Right atrium auricular region (tissue), 2 donors: ENCODE results near the gene SYNM. TPM values are rescaled to one million over a fixed set of nuclear protein-coding genes. Genes with fewer than 3 reads are reported as not detected.

Source experiments
- DNase-seq: peaks from one replicate; pipeline ENCODE4 v3.0.0-alpha.2; 2019; ENCODE audit warnings: low spot score
- H3K27ac ChIP-seq, 2 donors: fragments of 200-600 bp; sonication (generic); 1 replicate in 1 of 2; 2 replicates in 1 of 2; pipeline ENCODE4 v1.5.1; 2016 to 2019
- H3K27me3 ChIP-seq, 2 donors: fragments of 200-600 bp; sonication (generic); one replicate each; pipeline versions ENCODE4 v1.5.1 to v1.6.0; 2017 to 2019
- H3K36me3 ChIP-seq: fragments of 200-600 bp; sonication (generic); one replicate; pipeline ENCODE4 v1.5.1; 2016
- H3K4me1 ChIP-seq, 2 donors: fragments of 200-600 bp; sonication (generic); one replicate each; pipeline versions ENCODE4 v1.5.1 to v1.6.0; 2017 to 2019
- H3K4me3 ChIP-seq, 2 donors: fragments of 200-600 bp; sonication (generic); 1 replicate in 1 of 2; 2 replicates in 1 of 2; pipeline ENCODE4 v1.5.1; 2017 to 2019; ENCODE audit warnings: mild to moderate bottlenecking in 1 of 2, moderate library complexity in 1 of 2
- H3K9me3 ChIP-seq, 2 donors: fragments of 200-600 bp; sonication (generic); one replicate each; pipeline ENCODE4 v1.5.1; 2019
- total RNA-seq, 2 donors: library from RNA; depleted of rRNA; stranded (reverse); fragments of >200 nt; gene quantifications; one replicate each; pipeline ENCODE4 v1.1.0, GENCODE V29; 2016
- TF ChIP-seq, protein P1 (sequence below), 2 donors: fragments of 200-600 bp; sonication (generic); IDR thresholded peaks; one replicate each; pipeline ENCODE4 v1.5.1; 2019; ENCODE audit warnings: antibody characterized with exemption in 2 of 2

Gene SYNM
- total RNA-seq, 2 donors from 2014 or later, result 211 to 258 TPM

DNA sequence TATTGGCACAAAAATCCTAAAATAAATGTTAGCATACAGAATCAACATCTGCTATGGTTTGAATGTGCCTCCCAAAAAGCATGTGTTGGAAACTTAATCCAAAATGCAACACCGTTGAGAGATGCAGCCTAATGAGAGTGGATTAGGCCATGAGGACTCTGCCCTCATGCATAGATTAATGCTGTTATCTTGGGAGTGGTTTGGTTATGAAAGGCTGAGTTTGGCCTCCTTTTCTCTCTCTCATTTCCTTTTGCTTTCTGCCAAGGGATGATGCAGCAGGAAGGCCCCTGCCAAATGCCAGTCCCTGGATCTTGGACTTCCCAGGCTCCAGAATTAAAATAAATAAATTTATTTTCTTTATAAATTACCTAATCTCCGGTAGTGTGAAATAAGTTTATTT, 49.4 kb downstream of the SYNM start:
- no peak for DNase-seq
- H3K27ac ChIP-seq, result no peak overlapping the region
- TF ChIP-seq, protein P1, sequence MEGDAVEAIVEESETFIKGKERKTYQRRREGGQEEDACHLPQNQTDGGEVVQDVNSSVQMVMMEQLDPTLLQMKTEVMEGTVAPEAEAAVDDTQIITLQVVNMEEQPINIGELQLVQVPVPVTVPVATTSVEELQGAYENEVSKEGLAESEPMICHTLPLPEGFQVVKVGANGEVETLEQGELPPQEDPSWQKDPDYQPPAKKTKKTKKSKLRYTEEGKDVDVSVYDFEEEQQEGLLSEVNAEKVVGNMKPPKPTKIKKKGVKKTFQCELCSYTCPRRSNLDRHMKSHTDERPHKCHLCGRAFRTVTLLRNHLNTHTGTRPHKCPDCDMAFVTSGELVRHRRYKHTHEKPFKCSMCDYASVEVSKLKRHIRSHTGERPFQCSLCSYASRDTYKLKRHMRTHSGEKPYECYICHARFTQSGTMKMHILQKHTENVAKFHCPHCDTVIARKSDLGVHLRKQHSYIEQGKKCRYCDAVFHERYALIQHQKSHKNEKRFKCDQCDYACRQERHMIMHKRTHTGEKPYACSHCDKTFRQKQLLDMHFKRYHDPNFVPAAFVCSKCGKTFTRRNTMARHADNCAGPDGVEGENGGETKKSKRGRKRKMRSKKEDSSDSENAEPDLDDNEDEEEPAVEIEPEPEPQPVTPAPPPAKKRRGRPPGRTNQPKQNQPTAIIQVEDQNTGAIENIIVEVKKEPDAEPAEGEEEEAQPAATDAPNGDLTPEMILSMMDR (IDR thresholded peaks at IDR 0.05), result no peak

DNA sequence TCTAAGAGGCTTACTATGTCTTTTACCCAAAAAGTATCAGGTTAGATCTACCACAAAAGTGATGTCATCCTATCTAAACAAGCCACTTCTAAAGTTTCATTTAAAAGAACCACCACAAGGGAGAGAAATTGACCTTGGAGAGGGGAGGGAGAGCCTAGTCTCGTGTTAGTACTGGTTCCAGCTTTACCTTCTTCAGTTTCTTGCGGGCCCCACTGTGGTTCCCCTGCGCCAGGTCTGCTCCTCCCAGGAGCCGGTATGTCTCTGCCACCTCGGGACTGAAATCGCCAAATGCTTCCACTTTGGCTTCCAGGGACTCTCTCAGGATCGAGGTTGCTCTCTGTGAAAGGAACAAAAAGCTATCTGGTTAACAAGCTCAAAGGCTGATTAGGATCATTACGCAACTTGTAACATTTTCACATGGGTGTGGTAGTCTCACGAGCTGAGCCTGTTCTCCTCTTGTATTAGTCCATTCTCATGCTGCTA, 51.1 kb downstream of the SYNM start:
- Histone ChIP-seq H3K27me3 (no peaks in the 10 kb centered on the region), H3K4me1 (peaks cover 0 to 11% of the 10 kb centered on the region in 2 donors), H3K27ac (no peak overlapping the region), H3K36me3 (peaks cover 8% of the 10 kb centered on the region), H3K4me3 (no peak overlapping the region), H3K9me3 (no peaks in the 10 kb centered on the region)
- TF ChIP-seq, protein P1 (IDR thresholded peaks at IDR 0.05), result no peak
- DNase-seq, result no peak

More for the DNA sequence above, 49.4 kb downstream of the SYNM start:
- Histone ChIP-seq H3K27me3 (no peaks in the 10 kb centered on the region), H3K9me3 (no peaks in the 10 kb centered on the region), H3K4me3 (no peak overlapping the region), H3K4me1 (peaks cover 0 to 15% of the 10 kb centered on the region in 2 donors), H3K36me3 (peaks cover 8% of the 10 kb centered on the region)

DNA sequence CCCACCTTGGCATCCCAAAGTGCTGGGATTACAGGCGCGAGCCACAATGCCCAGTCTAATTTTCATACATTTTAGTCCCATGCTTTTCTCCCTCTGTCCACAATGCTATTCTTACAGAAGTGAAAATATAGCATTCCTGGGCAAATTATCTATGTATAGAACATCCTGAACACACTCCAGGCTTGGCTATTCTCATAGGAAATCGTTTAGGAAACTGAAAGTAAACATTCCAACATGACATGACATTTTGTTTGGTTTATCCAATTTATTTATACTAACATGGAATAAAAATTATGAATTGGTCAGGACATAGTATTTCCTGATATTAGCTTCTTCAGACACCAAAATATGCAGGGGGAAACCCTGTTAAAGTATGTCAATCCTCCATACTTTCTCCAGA, 52.6 kb downstream of the SYNM start:
- TF ChIP-seq, protein P1 (IDR thresholded peaks at IDR 0.05), result no peak
- H3K9me3 ChIP-seq, result no peaks in the 10 kb centered on the region
- H3K27me3 ChIP-seq, result no peaks in the 10 kb centered on the region
- DNase-seq, result no peak
- no peak overlapping the region for H3K4me3 ChIP-seq
- H3K36me3 ChIP-seq, result peaks cover 17% of the 10 kb centered on the region
- no peak overlapping the region for H3K27ac ChIP-seq
- H3K4me1 ChIP-seq, result peaks cover 0 to 11% of the 10 kb centered on the region in 2 donors

DNA sequence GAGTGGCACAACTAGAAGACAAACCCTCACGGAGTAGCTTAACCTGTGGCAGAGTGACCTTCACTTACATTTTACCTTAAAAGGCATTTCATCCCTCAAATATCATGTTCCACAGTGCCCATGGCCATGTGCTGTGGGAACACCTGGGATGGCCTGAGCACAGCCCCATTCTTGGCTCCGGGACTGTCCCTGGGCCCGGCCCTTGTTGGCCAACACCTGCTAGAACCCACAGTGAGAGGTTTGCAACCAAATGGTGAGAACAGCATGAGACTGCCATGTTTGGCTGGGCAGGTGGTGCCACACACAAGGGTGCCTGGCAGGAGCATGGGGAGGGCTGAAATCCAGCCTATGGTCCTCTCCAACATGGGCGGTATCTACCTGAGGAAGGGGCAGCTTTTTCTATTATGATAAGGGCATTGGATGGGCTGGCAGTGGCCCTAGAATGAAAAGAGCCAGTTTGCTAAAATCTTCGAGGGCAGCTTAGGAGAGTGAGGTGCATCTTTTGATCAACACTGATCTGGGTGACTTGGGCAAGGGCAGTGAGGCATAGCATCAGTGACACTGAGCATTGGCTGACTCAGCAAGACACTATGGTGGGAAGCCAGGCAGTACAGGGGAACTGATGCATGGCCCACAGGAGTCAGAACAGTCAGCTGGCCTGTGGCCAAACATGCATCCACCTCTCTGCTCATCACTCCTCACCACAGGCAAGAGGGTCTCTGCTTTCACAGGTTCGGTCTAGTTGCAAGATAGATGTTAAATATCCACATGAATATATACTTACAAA, 53.9 kb downstream of the SYNM start:
- Histone ChIP-seq H3K36me3 (peaks cover 23% of the 10 kb centered on the region), H3K9me3 (no peaks in the 10 kb centered on the region), H3K27ac (no peak overlapping the region), H3K27me3 (no peaks in the 10 kb centered on the region), H3K4me3 (no peak overlapping the region), H3K4me1 (peaks cover 0 to 4% of the 10 kb centered on the region in 2 donors)
- TF ChIP-seq, protein P1 (IDR thresholded peaks at IDR 0.05), result no peak
- no peak for DNase-seq

DNA sequence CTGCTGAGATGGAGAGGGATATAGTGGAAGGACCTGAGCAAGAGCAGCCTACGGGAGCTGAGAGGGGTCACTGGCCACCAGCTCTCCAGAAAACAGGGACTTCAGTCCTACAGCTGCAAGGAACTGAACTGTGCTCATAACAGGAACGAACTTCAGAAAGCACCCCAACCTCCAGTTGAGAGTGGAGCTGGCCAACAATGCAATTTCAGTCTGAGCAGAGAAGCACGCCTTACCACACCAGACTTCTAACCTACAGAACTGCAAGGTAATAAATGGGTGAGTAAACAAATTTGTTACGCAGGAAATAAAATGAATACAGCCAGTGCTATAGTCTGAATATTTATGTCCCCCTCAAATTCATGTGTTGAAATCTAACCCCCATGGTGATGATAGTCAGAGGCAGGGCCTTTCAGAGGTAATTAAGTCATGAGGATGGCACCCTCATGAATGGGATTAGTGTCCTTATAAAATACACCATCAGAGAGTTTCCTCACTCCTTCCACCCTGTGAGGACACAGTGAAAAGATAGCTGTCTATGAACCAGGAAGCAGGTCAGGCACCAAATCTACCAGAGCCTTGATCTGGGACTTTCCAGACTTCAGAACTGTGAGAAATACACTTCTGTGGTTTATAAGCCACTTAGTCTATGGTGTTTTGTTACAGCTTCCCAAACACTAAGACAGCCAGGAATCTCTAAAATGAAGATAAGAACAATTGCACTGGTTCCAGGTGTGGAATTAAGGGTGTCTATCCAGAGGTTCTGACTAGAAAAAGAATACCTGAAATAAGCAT, 58.6 kb downstream of the SYNM start:
- TF ChIP-seq, protein P1 (IDR thresholded peaks at IDR 0.05), result no peak
- Histone ChIP-seq H3K4me1 (peaks cover 0 to 16% of the 10 kb centered on the region in 2 donors), H3K27me3 (no peaks in the 10 kb centered on the region), H3K27ac (no peak overlapping the region), H3K36me3 (peaks cover 15% of the 10 kb centered on the region), H3K9me3 (no peaks in the 10 kb centered on the region), H3K4me3 (no peak overlapping the region)
- no peak for DNase-seq
